SH-SY5Y (cell line): Measurements from ENCODE around the gene FAM177B.

ENCODE experiments used
- GATA2 ChIP-seq: IDR thresholded peaks from 2 replicates; pipeline ENCODE4 v1.6.1; 2011; ENCODE audit warnings: mild to moderate bottlenecking, low read depth, low read length
- GATA3 ChIP-seq: IDR thresholded peaks from 2 replicates; pipeline ENCODE4 v1.6.1; 2011; ENCODE audit warnings: low read depth, mild to moderate bottlenecking, low read length, moderate library complexity

DNA sequence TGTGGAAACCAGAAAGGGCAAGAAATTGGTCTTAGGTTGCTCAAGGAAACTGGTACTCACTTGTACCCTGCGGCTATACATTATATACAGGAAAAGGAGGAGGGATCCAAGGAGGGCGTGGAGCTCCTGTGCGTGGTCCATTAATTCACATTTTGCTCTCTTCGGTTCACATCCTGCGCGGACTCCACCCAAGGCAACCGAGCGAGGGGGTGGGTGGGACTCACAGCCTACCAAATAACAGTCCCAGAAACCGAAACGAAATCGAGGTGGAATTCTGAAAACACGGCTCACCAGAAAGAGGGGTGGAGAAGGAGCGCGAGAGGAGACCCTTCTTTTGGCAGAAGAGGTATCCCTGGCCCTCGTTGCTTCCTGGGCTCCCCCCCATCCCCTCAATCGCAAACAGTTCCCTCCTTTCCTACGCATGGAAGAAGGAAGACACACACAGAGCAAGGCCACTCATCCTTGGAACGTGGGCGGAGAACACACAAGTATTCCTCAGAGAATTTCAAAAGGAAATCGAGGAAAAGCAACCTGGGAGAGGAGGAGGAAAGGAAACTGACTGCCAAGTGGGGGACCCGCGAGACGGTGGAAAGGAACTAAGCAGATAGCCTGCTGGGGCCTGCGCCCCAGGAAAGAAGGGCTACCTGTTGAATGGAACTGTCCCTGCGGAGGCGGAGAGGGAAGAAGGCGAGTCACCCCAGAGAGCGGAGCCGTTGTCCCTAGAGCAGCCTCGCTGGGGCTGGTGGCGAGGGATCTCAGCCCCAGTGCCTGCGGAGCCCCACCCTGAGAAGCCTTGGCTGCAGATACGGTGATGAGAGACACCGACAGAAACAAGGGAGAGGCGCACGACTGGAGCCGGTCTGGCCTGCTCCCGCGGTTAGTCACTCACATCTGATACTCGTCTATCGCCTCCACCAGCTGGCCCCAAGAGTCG is 25.4 kb upstream of the FAM177B start:
- TF ChIP-seq GATA2 (no peak), GATA3 (no peak)
